Activated CD4-positive, CD25-positive, alpha-beta regulatory T cell treated with anti-CD3 and anti-CD28 coated beads, Interleukin-2, amount 50 U/mL, for 16 hours (primary cell): ENCODE measurements around the gene PHOSPHO1.

Experiments used
- DNase-seq: peaks from one replicate; pipeline ENCODE4 v3.0.0-alpha.2; 2020; ENCODE audit warnings: low read depth, low spot score

Gene PHOSPHO1

GRCh38 chr17:49218941-49219913, 11.4 kb downstream of the PHOSPHO1 start:
- no peak for DNase-seq

- DNase-seq = no peak
Measured at GRCh38 chr17:49217651-49218413, 12.8 kb downstream of the PHOSPHO1 start.

GRCh38 chr17:49216953-49217650, 13.5 kb downstream of the PHOSPHO1 start:
- no peak for DNase-seq

GRCh38 chr17:49216482-49216881, 14.1 kb downstream of the PHOSPHO1 start:
- no peak for DNase-seq

- DNase-seq = no peak
Measured at GRCh38 chr17:49214676-49215360, 15.8 kb downstream of the PHOSPHO1 start.

- no peak for DNase-seq
Measured at GRCh38 chr17:49213847-49214246, 16.7 kb downstream of the PHOSPHO1 start.

- no peak for DNase-seq
Measured at GRCh38 chr17:49213399-49213798, 17.2 kb downstream of the PHOSPHO1 start.

- DNase-seq = no peak
Measured at GRCh38 chr17:49210158-49211029, 20.2 kb downstream of the PHOSPHO1 start, which contains the start of the genes ABI3 and GNGT2. TSS of gene ABI3 (plus strand) at chr17:49210707. CDS start at chr17:49210725, 18 bp downstream. TSS of gene GNGT2 (minus strand) at chr17:49210574. CDS start at chr17:49207422, 3,152 bp downstream.

- no peak for DNase-seq
Measured at GRCh38 chr17:49209061-49209571, 21.5 kb downstream of the PHOSPHO1 start.

GRCh38 chr17:49204516-49204915, 26.1 kb downstream of the PHOSPHO1 start:
- DNase-seq = no peak

GRCh38 chr17:49203796-49204195, 26.8 kb downstream of the PHOSPHO1 start:
- DNase-seq = no peak

- DNase-seq = no peak
Measured at GRCh38 chr17:49201481-49201927, 29.1 kb downstream of the PHOSPHO1 start.

GRCh38 chr17:49200423-49201083, 30.0 kb downstream of the PHOSPHO1 start:
- DNase-seq = no peak

- DNase-seq = no peak
Measured at GRCh38 chr17:49198211-49198610, 32.4 kb downstream of the PHOSPHO1 start.

GRCh38 chr17:49197346-49197998, 33.1 kb downstream of the PHOSPHO1 start:
- DNase-seq = no peak

GRCh38 chr17:49196520-49196919, 34.1 kb downstream of the PHOSPHO1 start:
- DNase-seq = no peak

- DNase-seq = no peak
Measured at GRCh38 chr17:49195751-49196150, 34.8 kb downstream of the PHOSPHO1 start.

GRCh38 chr17:49194297-49194607, 36.3 kb downstream of the PHOSPHO1 start:
- DNase-seq = no peak
